NCI-H146 (cell line): ENCODE data around the gene NLRP6.
"Not testable (repeated sequence)": the region's sequence is repeated elsewhere in the genome, so short reads cannot be mapped to it uniquely, and the experiment has no call there.

Experiments used
- DNase-seq: peaks from one replicate; lab custom pipeline; 2025; lab: John Stamatoyannopoulos, UW

Gene NLRP6

DNA sequence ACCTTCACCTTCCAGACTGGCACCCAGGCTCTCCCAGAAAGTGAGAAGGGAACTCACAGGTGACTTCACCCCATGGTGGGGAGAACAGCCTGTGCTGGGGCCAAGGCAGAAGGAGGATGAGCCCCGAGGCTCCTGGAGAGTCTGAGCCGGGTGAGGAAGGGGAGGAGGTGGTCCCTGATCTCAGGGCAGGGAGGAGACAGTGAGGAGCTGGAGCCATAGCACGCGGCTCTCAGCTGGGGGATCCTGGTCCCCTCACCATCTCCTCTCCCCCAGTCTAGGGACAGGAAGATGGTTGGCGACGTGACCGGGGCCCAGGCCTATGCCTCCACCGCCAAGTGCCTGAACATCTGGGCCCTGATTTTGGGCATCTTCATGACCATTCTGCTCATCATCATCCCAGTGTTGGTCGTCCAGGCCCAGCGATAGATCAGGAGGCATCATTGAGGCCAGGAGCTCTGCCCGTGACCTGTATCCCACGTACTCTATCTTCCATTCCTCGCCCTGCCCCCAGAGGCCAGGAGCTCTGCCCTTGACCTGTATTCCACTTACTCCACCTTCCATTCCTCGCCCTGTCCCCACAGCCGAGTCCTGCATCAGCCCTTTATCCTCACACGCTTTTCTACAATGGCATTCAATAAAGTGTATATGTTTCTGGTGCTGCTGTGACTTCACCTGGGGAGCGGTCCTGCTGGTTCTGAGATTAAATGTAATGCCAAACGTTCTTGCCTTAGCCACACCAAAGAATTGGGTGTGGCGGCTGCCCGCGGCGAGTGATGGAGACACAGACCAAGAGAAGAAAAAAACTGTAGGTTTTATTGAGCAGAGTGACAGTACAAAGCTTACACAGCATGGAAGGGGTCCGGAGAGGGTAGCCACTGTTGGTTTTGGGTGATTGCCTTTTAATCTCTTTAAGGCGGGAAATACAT lies 30.8 kb downstream of the NLRP6 start:
- not testable (repeated sequence) for DNase-seq

GRCh38 chr11:309979-310572 lies 31.9 kb downstream of the NLRP6 start:
- DNase-seq = not testable (repeated sequence)

GRCh38 chr11:311013-311748 lies 33.0 kb downstream of the NLRP6 start:
- not testable (repeated sequence) for DNase-seq

GRCh38 chr11:312092-312816 lies 34.0 kb downstream of the NLRP6 start:
- no peak for DNase-seq

- no peak for DNase-seq
These were observed 35.1 kb downstream of the NLRP6 start for GRCh38 chr11:313304-313786.

DNA sequence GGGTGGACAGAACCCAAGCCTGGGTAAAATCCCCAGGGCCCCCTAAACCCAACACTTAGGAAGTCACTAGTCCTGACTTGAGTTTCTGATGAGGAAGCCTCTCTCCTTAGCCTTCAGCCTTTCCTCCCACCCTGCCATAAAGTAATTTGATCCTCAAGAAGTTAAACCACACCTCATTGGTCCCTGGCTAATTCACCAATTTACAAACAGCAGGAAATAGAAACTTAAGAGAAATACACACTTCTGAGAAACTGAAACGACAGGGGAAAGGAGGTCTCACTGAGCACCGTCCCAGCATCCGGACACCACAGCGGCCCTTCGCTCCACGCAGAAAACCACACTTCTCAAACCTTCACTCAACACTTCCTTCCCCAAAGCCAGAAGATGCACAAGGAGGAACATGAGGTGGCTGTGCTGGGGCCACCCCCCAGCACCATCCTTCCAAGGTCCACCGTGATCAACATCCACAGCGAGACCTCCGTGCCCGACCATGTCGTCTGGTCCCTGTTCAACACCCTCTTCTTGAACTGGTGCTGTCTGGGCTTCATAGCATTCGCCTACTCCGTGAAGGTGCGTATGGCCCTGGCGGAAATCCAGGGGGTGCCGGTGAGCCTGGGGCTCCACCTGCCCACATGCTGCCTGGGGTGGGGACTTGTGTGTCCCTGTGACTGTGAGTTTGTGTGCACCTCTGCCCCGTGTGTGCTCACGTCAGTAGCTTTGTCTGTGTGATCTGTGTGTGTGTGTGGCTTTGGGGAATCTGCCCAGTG lies 35.8 kb downstream of the NLRP6 start, which contains the start of gene IFITM1:
Gene IFITM1 (plus strand): TSS at position 254 of the 767 bp plus-strand sequence. CDS start 131 bp downstream, at position 385.
- DNase-seq = no peak

DNA sequence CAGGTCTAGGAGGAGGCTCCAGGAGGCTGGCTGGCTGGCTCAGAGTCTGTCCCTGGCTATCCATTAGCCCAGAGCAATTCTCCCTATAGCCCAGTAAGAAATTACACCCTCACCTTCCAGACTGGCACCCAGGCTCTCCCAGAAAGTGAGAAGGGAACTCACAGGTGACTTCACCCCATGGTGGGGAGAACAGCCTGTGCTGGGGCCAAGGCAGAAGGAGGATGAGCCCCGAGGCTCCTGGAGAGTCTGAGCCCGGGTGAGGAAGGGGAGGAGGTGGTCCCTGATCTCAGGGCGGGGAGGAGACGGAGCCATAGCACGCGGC lies 36.3 kb downstream of the NLRP6 start:
- not testable (repeated sequence) for DNase-seq

- DNase-seq = no peak
These were observed 36.9 kb downstream of the NLRP6 start for GRCh38 chr11:315051-315481.

- DNase-seq = no peak
These were observed 37.3 kb downstream of the NLRP6 start for GRCh38 chr11:315516-315994.

GRCh38 chr11:316031-316701 lies 38.0 kb downstream of the NLRP6 start:
- DNase-seq = no peak

GRCh38 chr11:316891-317301 lies 38.7 kb downstream of the NLRP6 start:
- no peak for DNase-seq

DNA sequence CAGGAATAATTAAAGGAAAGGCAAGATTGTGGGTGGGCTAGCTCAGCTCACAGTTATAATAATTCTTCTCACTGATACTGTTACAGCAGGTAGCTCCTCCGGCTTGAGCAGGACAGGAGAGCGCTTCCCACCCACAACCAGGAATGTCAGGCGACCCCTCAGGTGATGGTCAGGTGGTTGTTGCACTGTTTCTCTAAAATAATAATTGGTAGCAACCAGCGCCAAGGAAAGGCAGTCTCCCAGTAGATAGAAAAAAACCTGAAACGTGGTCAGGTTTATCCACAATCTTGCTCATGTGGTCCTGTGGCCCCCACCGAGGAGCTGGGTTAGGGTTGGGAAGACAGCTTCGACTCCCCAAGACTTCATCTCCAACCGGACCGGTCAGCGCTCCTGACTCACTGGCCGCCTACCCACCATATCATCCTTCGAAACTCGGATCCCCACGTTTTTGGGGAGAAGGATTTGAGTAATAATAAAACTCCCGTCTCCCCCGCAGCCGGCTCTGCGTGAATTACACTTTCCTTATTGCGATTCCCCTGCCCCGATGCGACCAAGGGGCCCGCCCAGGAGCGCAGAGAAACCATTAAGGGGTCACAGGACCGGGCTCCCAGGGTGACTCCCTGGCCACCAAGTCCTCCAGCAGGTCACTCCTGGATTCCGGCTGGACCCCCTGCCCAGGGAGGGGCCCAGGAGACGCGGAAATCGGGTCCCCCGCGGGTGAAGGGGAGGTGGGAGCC lies 39.6 kb downstream of the NLRP6 start:
- not testable (repeated sequence) for DNase-seq

DNA sequence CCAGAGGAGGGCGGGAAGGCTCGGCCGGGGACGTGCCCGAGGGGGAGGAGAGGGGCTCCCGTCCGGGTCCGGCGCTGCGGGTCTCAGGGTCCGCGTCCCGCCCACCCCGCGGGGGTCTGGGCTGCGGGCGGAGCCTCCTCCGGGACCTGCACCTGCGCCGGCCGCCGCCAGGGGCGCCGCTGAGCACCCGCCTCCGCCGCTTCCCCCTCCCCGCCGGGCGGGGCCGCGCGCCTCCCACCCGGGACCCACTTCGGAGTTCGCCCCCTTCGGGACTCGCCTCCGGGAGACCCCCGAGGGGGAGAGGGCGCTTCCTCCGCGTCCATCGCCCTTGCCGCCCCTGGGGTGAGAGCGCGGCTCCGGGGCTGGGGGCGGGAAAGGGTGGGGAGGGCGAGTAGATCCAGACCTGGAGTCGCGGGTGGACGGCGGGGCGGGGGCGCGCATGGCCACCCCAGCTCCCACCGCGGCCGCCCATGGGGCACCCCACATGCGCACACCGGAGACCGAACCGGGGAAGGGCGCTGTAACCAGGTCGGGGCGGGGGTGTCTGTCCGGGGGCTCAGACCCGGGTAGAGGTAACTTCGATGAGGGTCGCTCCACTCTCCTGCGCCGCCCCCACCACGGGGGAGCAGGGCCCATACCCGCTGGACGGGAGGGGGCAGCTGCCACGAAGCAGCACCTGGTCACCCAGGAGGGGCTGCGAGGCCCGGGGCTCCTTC lies 40.4 kb downstream of the NLRP6 start:
- DNase-seq = not testable (repeated sequence)

DNA sequence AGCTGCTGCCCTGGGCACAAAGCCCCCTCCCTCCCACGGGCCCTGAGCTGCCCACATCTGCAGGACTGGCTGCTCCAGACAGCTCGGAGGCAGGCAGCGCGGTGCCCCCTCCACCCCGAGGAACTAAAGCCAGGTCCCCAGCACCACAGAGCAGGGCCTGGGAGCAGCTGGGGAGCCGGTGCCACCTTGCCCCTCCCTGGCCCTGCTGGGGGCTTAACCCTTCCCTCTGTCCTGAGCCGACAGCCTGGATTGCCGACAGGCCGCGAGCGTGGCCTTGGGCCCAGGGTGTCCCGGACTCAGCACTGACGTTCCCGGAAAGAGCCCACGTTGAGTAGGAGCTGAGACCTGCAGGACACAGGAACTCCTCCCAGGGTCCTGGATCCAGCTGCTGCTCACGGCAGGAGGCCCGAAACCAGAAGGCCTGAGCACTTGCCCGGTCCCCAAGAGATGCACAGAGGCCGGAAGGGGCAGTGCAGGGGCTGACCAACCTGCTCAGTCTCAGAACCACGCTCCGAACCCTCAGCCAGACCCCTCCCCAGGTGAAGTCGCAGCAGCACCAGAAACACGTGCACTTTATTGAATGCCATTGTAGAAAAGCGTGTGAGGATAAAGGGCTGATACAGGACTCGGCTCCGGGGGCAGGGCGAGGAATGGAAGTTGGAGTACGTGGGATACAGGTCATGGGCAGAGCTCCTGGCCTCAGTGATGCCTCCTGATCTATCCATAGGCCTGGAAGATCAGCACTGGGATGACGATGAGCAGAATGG lies 41.1 kb downstream of the NLRP6 start:
- DNase-seq = not testable (repeated sequence)

GRCh38 chr11:319888-320273 lies 41.7 kb downstream of the NLRP6 start:
- not testable (repeated sequence) for DNase-seq

DNA sequence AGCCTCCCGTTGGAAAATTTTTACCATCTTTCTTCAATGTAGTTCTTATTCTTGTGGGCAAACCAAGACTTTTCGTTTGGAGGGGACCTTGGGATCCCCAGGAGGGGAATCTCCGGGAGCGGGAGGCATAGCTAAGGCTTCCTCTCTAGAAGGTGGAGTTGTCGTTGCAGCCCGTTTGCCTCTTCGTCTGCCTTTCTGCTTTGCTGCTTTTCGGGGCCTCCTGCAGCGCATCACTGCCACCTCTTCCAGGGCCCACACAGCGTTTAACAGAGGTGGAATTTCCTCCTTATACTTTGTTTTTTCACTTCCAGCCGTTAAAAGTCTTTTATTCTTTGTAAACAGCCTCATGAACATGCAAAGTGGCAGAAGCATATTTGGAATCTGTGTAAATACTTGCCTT lies 45.9 kb downstream of the NLRP6 start:
- no peak for DNase-seq

DNA sequence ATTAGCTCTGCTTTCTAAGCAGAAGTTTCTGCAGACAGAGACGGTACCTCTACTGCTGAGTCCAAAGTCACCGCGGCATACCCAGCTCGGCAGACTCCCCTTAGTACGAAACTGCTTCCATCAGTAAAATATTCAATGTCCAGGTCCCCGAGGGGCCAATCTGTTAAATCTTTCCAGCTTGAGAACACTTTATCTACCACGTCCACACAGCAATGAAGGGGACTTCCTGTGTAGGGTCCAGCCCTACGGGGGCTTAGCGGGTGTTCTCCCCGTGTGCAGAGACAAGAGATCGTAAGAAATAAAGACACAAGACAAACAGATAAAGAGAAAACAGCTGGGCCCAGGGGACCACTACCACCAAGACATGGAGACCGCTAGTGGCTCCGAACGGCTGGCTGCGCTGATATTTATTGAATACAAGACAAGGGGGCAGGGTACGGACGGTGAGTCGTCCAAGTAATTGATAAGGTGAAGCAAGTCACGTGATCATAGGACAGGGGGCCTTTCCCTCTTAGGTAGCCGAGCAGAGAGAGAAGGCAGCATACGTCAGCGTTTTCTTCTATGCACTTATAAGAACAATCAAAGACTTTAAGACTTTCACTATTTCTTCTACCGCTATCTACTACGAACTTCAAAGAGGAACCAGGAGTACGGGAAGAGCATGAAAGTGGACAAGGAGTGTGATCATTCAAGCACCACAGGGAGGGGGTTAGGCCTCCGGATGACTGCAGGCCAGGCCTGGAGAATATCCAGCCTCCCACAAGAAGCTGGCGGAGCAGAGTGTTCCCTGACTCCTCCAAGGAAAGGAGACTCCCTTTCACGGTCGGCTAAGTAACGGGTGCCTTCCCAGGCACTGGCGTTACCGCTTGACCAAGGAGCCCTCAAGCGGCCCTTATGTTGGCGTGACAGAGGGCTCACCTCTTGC lies 46.6 kb downstream of the NLRP6 start:
- not testable (repeated sequence) for DNase-seq
